Astrocyte of the spinal cord (primary cell): ENCODE results near the gene CDC23.
"Not testable (repeated sequence)": the region's sequence is repeated elsewhere in the genome, so short reads cannot be mapped to it uniquely, and the experiment has no call there.

ENCODE experiments used
- DNase-seq: peaks from one replicate; pipeline ENCODE4 v3.0.0; 2011; ENCODE audit warnings: low read depth, low spot score
- H3K4me3 ChIP-seq: 2 replicates; pipeline ENCODE4 v1.5.1; 2011; ENCODE audit warnings: low read depth, mild to moderate bottlenecking, low read length, moderate library complexity
- CTCF ChIP-seq: IDR thresholded peaks from 2 replicates; pipeline ENCODE4 v1.5.1; 2012; ENCODE audit warnings: low read depth, mild to moderate bottlenecking, low read length, inconsistent platforms
- in situ Hi-C: cut with HindIII; loops from 2 replicates; pipeline ENCODE4 v1.10.0; 2017; ENCODE audit warnings: low sequenced_read_pairs

Gene CDC23

GRCh38 chr5:138149530-138149929, 63.6 kb downstream of the CDC23 start:
- no peak for DNase-seq
- in situ Hi-C loops: no loop called here

GRCh38 chr5:138148811-138149210, 64.3 kb downstream of the CDC23 start:
- peak; percentile 59 for DNase-seq
- no peak for TF ChIP-seq CTCF
- H3K4me3 ChIP-seq: no peak overlapping the region
- in situ Hi-C loops: no loop called here

More at GRCh38 chr5:138149530-138149929, 63.6 kb downstream of the CDC23 start:
- no peak for TF ChIP-seq CTCF
- H3K4me3 ChIP-seq: no peak overlapping the region

- DNase-seq, H3K4me3 ChIP-seq, in situ Hi-C loops: not testable (repeated sequence)
Observed at GRCh38 chr5:138143578-138143977, 69.5 kb downstream of the CDC23 start.

- no peak for TF ChIP-seq CTCF
- in situ Hi-C loops: no loop called here
- DNase-seq: no peak
- no peak overlapping the region for H3K4me3 ChIP-seq
Observed at GRCh38 chr5:138141734-138142133, 71.4 kb downstream of the CDC23 start.

GRCh38 chr5:138140268-138140667, 72.9 kb downstream of the CDC23 start:
- H3K4me3 ChIP-seq: no peak overlapping the region
- in situ Hi-C loops: no loop called here
- DNase-seq: no peak
- no peak for TF ChIP-seq CTCF

- no peak for TF ChIP-seq CTCF
- in situ Hi-C loops: no loop called here
- no peak for DNase-seq
- no peak overlapping the region for H3K4me3 ChIP-seq
Observed at GRCh38 chr5:138139781-138140090, 73.4 kb downstream of the CDC23 start.

GRCh38 chr5:138138949-138139780, 74.0 kb downstream of the CDC23 start, which contains the start of gene NME5:
NME5 (minus strand) TSS chr5:138139428; CDS start chr5:138138780, 648 bp downstream.
- H3K4me3 ChIP-seq: peak within 1 kb of the TSS; percentile 57
- peak; percentile 71 for DNase-seq
- in situ Hi-C loops: no loop called here
- no peak for TF ChIP-seq CTCF
